HG03354 (cell line): ENCODE results near the gene POLR2E.

Experiments
- ATAC-seq: cut with Tn5 transposase; IDR thresholded peaks from one replicate; pipeline ENCODE4 v1.9.1; 2021; ENCODE audit warnings: mild to moderate bottlenecking; ENCODE audit not compliant: unreplicated experiment, poor library complexity, severe bottlenecking

POLR2E gene

DNA sequence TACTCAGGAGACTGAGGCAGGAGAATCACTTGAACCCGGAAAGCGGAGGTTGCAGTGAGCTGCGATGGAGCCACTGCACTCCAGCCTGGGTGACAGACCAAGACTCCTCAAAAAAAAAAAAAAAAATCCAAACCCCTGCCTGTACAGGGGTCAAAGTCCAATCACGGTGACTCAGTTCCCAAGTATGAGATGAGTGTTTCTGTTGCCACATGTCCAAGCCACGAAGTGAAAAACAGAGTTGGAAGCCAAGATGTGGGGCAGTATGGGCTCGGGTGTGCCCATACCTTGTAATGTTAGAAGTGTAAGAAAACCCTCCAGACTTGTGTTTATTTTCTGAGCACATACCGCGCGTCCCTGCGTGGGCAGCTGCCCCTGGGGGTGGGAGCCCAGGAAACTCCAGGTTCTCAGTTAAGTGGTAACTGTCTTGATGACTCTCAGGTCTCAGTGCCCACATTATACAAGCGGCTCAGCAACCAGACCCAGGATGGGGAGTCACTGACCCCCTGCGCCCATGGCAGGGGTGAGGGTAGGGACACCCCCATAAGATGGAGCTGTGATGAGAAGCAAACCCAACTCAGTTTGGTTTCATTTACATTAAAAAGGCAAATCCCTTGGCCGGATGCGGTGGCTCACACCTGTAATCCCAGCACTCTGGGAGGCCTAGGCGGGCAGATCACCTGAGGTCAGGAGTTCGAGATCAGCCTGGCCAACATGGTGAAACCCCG lies 7.4 kb upstream of the POLR2E start:
- no peak for ATAC-seq

DNA sequence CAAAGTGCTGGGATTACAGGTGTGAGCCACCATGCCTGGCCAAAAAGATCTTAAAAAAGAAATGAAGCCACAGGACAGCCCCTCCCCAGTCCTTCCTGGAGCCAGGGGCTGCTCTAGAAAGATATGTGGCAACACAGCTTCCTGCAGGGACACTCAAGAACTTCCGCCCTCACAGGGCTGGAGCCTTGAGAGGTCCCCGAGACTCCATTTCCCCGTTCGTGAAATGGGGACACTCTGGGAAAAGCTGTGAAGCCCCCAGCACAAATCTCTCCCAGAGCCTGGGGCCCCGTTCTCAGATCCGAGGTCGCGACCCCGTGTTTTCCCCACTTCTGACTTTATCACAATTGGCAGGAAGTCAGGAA lies 6.1 kb upstream of the POLR2E start:
- no peak for ATAC-seq

DNA sequence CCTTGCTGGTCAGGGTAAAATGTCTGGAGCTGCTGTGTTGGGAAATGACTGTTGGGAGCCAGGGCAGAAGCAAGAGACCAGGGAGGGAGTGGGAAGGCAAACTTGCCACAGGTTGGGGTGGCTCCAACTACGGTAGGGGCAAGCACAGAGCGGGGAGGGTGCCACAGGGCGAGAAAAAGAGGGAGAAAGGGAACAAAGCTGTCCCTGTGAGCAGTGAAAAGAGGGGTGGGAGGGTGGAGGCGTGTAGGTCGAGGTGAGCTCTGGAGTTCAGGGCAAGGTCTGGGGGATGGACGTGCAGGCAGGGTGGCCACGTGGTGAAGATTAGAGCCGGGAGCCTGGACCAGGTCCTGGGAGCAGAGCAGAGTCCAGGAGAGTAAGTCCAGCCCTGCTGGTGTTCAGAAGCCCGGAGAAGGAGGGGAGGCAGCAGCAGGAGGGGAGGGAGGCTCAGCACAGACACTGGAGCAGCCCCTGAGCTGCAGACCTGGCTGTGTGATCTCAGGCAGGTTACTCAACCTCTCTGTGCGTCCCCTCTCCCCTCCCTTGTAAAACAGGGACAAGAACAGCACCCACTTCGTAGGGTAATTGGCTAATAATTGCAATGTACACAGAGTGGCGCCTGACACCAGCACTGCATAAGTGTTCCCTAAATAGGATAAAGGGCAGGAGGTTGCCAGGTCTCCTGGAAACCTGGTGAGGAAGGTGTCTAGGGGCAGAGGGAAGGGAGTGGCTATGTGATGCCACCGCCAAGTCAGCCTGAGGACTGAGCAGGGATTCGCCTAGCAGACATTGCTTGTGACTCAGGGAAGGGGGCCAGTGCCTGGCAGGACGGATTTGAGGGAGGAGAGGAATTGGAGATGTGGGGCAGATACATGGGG lies 3.2 kb upstream of the POLR2E start:
- no peak for ATAC-seq

DNA sequence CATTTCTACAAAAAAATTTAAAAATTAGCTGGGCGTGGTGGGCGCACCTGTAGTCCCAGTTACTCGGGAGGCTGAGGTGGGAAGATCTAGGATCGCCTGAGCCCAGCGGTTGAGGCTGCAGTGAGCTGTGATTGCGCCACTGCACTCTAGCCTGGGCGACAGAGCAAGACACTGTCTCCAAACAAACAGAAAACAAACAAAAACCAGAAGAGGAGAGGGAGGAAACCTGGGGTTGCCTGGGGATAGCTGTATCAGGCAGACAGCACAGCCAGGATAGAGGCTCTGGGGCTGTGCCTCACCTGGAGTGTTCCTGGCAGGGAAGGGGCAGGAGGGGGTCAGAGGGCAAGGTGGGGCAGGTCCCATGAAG lies 2.6 kb upstream of the POLR2E start:
- ATAC-seq, result no peak

DNA sequence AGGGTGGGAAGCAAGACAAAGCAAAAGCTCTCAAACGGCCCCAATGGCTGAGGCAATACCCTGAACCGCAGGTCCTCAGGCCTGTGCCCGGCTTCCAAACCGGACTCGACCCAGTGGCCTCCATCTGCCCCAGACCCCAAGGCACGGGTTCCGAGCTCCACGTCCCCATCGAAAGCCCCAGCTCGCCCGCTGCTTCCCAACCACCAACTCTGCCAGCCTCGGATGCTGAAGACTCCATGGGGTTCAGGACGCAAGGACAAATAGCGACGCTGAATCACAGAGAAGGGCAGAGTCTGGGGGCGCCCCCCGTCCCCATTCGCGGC lies 559 bp downstream of the POLR2E start:
- ATAC-seq, result no peak

DNA sequence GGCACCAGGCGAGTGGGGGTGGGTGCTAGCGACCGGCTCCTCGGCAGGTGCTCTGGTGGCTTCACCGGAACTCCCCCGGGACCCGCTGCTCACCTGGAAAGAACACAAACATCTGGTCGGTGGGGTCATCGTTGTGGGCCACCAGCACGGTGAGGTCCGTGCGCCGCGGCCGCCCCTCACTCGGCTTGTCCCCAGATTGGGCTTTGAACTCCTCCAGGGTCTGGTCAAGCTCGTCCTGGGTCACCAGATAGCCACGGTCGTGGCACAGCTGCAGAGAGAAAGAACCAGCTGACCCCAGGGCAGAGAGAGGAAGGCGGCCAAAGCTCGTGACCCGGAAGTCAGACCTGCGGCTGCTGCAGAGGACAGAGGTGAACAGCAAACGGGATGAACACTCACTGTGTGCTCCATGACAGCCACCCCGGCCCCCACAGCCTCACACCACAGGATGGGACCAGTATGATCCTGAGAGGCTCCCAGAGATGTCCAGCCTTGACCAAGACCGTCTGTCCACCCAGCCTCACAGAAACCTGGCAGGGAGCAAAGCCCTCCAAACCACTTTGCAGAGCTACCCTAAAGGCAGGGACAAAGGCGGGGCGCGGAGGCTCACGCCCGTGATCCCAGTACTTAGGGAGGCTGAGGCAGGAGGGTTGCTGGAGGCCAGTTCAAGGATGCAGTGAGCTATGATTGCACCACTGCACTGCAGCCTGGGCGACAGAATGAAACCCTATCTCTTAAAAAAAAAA lies 1.2 kb downstream of the POLR2E start:
- no peak for ATAC-seq

DNA sequence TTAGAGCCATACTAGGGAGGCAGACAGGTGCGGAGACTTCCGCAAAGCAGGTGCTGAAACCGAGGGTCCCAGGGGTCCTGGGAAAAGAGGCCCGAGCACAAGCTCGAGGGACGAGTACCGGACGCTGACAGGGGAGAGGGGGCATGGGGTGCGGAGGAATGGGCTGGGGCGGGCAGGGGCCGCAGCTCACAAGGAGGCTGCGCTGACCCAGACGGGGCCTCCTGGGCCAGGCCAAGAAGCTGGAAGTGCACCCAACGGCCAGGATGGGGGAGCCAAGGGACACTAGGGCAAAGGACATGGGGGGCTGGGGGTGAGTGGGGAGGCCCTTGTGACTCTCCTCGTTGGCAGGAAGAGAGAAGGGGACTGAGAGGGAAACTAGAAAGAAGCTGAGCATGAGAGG lies 1.8 kb downstream of the POLR2E start:
- no peak for ATAC-seq

DNA sequence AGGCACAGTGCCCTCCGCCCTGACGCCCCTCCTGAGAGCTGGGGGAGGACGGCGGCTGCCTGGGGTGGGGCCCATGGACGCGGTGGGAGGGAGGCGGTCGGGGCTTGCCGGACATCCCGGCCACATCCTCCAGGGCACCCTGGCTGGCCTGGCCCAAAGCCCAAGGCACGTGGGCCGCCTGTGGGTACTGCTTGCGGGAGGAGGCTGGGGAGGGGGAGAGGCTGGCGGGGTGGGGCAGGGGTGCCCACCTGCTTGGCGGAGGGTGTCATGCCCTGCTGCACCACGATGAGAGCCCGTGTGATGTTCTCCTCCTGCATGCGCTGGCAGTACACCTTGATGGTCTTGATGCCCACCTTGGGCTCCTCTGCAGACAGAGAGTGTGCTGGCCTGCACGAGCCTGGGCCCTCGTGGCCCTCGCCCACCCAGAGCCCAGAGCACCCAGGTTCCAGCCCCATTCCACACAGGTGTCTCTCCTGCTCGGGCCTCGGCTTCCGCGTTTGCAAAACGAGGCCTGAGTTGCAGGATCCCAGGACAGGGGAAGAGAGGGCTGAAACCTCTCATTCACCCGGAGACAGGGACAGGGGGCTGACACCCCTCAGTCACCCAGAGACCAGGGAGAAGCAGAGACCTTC lies 3.5 kb downstream of the POLR2E start:
- no peak for ATAC-seq

DNA sequence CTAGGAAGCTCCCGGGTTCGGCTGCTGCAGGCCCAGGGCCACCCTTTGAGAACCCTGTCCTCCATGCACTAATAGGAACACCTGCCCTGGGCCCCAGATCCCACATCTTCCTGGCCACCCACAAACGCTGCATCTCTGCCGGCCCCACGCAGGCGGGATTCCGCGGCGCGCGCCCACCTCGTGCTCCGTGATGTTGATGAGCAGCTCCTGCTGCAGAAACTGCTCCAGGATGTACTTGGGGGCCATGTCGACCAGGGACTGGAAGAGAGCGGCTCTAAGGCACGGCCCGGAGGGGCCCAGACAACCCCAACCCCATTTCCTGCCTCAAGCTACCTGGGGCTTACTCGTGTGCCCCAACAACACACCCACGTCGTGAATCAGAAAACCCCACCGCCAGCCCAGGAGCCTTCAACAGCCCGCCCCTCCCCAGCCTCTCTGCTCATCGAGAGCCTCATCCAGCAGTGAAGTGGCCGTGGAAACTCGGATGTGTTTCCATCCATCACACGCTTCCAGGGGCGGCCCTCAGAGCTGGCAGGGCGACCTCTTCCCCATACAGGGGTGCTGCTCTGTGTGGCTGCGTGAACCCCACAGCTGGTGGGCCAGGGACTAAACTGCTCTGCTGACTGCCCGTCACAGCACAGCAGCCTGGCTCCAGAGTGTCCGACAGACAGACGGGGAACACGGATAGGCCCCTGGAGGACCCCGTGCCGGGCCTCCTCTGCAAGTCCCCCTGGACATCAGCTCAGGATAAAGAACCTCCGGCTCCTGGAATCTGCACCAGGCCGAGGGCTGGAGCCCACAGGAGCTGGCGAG lies 4.2 kb downstream of the POLR2E start:
- ATAC-seq, result no peak

DNA sequence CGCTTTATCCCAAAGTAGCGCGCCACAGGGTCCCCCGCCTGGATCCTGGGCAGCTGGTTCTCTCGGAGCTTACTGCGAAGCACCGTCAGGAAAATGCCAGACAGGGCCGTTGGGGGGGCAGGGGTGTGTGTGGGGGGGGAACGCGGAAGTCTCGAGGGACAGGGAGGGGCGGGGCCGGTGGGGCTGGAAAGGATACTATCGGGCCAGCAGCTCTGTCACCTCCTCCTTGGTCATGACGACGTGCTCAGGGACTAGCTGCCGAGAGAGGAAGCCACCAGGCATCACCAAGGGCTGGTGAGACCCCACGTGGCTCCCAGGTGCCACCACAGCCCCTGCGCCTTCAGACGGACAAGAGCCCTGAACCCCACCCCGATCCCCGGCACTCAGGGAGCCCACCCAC lies 5.3 kb downstream of the POLR2E start:
- ATAC-seq, result no peak

DNA sequence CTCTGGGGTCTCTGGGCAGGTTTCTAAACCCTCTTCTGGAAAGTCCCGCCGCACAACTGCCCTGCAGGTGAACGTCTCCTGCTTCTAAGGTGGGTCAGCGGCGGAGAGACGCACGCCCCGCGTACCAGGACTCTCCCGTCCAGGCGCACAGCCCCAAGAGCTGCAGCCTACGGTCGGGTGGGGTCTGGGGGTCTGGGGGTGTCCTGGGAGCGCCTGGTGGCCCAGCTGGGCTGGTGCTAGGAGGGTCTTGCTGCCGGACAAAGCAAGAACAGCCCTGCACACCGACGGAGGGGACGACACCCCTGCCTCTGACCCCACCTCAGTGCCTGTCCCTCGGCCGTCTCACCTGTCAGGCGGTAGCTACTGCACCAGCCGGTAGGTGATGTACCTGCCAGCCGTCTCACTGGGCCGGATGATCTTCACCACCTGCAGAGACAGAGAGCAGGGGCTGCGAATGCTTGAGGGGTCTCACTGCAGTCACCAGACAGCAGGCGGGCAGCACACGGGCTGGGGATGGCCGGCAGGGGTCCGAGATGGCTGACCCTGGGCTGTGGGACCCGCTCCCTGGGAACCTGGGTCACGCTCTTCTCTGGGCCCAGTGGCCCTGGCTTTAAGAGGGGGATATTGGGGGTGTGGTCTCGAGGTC lies 5.9 kb downstream of the POLR2E start:
- no peak for ATAC-seq

DNA sequence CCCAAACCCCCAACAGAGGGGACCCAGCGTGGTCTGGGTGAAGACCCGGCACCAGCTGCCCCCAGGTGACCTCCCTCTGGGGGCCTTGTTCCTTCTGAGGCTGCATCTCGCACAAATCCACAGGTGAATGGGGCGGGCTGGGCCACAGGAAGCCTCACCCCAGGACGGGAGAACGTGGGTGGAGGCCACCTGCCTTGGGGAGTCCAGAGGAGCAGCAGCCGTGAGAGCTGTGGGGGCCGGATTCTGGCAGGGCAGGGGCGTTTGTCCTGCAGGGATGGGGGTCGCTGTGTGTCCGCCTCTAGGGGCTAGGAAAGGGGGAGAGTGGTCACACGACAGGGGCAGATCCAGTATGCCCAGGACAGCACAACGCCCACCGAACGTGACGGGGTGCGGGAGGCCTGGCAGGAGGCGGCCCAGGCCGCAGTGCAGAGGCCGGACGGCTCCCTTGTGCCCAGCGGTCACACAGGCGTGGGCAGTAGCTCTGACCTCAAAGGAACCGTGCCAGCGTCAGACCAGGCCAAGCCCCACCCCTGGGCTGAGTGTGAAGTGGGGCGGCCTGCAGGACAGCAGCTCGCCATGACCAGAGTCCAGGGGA lies 6.7 kb downstream of the POLR2E start:
- ATAC-seq, result no peak

DNA sequence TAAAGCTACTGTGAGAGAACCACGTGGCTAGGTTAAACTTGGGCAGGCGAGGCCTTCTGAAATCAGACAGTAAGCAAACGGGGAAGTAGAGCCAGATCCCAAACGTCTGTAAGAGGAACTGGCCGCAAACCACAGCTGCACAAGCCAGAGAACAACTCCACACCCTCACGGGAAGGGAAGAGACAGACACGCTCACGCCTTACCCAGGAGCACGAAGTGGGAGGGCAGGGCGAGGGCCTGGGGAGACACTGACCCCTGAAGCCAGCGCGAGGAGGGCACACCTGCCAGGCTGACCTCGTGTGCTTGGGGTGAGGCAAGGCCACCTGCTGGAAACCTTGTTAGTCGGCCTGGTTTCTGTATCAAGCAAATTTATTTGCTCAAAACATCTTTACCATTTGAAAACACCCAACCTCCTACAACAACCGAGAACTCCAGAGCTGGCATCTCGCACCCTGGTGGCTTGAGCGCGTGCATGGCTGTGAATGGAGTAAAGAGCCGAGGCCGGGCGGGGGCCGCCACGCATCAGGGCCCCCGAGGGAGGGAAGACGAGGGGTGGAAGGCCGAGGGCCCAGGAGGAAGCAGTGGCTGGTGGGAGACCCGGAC lies 7.3 kb downstream of the POLR2E start:
- ATAC-seq, result no peak

DNA sequence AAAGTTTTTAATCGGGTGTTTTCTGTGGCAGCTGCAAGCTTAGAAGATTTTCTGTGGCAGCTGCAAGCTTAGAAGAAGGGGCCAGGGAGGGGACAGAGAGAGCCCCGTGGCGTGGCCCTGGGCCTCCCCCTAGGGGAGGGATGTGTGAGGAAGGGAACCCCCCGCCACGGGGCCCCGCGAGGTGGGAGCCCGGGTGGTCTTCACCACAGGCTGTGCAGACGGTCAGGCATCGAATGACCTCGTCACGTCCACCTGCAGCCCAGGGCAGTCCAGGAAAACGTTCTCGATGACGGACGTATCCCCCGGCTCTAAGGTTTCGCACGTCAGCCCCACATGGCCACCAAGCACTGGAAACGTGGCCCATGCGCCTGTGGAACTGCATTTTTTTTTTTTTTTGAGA lies 8.6 kb downstream of the POLR2E start:
- ATAC-seq, result no peak

DNA sequence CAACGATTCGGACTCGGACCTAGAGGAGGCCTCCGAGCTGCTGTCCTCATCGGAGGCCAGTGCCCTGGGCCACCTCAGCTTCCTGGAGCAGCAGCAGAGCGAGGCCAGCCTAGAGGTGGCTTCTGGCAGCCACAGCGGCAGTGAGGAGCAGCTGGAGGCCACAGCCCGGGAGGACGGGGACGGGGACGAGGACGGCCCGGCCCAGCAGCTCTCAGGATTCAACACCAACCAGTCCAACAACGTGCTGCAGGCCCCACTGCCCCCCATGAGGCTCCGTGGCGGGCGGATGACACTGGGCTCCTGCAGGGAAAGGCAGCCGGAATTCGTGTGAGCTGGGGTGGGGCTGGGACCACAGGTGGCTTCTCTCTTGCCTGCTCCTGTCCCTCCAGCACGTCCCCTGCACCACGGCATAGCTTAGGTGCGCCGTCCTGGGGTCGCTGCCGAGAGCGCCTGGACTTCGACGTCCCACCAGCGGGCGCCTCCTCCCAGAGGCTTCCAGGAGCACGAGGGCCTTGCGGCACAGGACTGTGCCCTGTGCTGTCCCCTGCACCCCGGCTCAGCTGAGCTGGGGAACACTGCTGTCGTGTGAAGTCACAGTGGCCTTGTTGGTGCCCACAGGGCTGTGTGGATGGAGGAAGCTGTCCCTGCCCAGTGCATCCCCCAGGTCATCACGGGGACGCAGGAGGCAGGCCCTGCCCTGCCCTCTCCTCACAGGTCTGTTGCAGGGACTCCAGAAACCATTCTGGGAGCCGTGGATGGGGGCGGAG lies 9.3 kb downstream of the POLR2E start:
- no peak for ATAC-seq

DNA sequence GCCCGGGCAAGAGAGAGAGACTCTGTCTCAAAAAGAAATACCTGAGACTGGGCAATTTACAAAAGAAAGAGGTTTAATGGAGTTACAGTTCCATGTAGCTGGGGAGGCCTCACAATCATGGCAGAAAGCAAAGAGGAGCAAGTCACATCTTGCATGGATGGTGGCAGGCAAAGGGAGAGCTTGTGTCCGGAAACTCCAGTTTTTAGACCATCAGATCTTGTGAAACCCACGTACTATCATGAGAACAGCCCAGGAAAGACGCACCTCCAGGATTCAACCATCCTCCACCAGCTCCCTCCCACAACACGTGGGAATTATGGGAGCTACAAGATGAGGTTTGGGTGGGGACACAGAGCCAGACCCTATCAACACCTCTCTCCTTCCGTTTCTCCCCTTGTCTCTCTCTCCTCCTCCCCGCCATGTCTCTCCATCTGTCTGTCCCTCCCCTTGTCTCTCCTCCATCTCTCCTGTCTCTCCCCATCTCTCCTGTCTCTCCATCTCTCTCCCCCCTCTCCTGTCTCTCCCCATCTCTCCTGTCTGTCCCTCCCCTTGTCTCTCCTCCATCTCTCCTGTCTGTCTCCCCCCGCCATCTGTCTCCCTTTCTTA lies 10.0 kb downstream of the POLR2E start:
- ATAC-seq, result no peak
